HG03558 (cell line): ENCODE results near the gene SULT4A1.

Experiments
- ATAC-seq: cut with Tn5 transposase; IDR thresholded peaks from one replicate; pipeline ENCODE4 v1.9.1; 2021; ENCODE audit warnings: moderate number of reproducible peaks; ENCODE audit not compliant: unreplicated experiment; ENCODE audit errors: extremely low read depth

The SULT4A1 gene

GRCh38 chr22:43831561-43832392, 30.5 kb downstream of the SULT4A1 start:
- ATAC-seq, result no peak

DNA sequence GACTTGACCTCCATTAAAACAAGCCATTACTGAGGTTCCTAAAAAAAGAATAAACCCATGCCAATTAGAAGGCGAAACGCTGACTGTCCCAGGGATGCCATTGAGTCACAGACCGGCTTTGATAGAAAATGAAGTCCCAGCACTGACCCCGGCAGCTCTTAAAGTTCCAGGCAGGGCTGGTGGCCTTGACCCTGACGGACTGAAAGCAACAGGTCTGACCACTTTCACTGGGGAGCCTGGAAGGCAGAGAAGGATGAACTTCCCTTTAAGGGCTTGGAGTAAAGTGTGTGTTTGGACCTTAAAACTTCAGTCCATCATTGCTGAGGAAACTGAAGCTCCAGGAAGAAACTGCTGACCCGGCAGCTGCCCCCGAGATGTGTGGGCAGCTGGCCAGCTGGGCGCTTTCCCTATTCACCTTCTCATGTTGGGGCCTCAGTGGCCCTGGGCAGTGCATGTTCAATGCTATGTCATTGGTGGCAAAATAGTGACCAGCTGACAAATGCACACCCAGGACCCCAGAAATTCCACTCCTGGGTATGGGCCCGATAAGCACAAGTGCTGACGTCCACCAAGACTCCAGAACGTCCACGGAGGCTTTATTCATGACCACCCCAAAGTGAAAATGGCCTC, 31.3 kb downstream of the SULT4A1 start:
- ATAC-seq, result no peak

DNA sequence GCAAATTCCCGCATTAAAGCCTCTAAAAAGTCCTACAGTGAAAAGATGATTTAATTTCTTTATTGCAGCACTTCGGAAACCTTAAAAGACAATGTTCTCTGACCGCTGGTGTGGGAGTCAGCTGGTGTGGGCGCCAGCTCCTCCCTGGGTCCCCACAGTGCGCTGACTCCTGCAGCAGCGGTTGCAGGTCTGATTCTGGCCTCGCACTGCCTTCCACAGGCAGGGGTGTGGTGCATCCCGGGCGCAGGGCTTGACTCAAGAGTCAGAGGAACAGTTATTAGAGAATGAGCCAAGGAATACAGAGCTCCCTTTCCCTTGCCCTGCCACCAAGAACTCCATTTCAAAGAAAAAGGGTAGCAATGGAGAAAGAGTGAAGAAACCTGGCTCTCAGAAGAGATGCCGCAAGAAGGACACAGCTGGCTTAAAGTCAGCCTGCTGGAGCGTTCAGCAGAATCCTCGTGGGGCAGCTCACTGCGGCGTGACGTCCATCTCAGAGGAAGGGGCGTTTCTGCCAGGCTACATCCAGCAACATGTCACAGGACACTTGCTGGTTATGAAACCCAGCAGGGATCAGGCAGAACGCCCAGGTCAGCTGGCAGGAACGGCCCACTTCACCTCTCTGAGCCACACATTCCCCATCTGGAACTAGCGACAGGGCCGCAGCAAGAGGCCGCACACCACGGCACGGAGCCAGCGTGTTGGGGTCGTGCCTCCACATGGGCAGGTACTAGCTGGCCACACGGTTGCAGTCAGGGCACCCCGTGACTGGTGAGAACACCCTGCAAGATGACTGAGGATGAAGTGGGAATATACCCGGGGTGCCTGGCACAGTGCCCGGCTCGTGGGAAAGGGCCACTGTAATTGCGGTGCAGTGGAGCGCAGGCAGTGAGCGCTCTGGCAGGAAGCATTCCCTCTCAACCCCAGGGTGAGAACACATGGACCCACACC, 32.1 kb downstream of the SULT4A1 start:
- ATAC-seq, result no peak

GRCh38 chr22:43828998-43829782, 33.1 kb downstream of the SULT4A1 start:
- no peak for ATAC-seq

DNA sequence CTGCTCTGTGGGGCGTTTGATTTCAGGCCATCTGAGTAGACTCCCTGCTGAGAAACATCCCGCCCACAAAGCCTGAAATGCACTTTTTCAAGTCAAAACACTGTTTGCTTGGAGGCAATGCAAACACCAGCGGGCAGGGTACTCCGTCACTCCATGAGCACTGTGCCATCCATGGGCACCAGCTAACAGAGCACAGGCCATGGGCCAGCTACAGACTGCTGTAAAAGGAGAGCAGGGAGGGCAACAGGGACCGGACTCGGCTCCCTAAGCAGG, 33.7 kb downstream of the SULT4A1 start:
- no peak for ATAC-seq

DNA sequence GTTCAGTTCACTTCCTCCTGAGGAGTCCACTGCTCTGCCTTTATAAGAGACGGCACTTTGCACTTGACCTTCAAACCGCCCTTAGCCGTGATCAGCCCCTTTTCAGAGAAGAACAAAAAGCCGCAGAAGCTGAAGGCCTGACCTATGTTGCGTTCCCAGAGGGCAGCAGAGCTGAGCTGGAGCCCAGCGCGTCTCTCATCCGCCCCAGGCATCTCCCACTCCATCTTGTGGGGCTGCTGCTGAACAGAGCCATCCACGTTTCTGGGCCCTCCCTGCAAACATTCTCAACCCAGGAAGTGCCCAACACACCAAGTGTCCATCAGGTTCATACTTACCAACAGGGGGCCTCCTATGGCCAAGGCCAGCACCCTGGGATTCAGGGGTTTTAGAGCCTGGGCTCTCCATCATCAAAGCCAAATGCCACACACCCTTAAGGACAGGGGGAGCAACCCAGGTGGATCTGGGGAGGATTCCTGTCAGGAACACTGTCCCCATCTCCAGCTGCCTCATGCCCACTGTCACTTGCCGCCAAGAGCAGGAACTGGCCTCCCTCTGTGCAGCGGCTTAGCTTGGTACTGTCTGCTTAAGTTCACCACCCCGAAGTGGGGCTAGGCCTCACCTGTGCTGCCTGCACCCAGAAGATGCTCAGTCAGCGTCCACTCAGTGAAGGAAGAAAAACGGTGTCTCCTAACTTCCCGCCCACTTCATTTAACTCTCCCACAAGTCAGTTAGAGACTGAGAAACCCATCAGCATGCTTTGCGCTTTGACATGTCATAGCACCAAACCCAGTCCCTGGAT, 34.2 kb downstream of the SULT4A1 start:
- no peak for ATAC-seq

DNA sequence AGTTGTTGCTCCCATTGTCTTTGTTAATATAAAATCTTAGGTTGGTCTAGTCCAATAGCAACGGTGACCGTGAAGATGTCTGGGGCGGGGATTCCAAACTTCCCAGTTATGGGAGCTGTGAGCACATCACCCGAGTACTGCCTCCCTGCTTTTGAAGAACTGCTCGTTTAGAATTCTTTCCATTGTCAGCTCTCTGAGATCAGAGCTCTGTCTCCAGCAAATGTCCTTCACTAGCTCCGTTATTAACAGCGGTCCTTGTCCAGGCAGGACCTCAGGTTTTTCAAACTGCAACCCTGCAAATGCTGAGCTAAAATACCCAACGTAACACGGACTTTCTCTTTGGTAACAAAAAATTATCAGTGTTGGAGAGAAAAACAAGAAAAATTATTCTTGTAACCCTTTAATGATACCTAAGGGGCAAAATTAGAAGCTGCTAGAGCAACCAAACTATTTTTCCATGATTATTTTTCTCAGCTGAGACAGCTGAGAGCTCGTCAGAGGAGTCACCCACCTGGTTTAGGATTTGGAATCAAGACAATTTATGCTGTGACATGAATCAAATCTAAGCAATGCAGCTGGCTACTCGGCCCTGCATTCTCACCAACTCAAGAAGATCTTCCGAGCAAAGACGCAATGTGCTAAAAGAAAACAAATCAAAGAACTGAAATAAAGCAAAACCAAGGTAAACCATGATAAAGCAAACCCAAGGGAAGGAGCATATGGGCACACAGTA, 35.1 kb downstream of the SULT4A1 start:
- ATAC-seq, result no peak

DNA sequence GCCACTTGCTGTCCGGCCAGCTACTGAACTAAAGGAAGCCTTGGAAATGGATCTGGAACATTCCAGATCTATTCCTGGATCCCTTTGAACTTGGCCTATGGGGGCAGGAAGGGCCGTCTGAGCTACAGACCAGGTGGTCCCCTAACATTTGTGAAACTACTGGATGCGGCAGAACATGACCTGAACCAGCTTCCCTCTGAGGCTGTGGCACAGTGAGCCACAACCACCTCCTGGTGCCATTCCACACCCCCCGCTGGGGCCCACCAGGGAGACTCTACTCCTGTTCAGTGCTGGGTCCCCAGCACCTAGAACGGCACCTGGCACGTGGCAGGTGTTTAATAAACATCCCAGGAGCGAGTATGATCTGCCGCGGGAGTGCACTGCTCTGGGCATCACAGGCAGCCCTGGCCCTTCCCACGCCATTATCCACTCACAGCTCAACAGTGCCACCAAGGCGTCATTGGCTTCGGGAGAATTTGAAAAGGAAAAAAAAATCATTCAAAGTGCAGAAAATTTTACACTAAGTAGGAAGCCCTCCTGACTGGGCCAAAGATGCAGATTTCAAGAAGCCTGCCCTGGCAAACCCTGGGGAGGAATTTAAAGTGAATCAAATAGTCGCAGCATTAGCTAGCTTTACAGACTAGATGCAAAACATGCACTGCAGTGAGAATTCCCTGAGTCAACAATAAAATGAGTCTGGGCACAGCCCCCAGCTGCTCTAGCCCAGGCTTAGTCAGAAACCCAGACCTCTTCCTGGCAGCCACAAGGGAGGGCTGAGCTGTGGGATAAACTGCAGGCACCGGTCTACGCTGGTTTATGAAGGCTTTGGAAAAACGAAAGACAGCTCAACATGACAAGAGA, 35.9 kb downstream of the SULT4A1 start:
- no peak for ATAC-seq

DNA sequence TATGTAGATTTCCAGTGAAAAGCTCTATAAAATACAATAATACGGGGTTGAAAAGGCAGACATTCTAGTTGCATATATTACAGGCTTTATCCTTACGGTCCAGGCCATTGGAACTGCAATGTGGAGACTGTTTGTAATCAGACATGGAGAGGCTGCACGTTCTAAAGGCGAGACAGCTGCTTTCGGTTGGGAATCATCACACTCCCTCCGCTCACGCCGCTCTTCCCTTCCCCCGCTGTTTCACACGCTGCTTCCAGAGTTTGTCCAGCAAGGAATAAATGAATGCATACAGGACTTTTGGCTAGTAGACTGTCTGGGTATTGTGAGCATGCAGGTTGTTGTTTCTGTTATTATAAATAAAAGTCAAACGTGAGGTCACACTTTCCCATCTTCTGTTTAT, 36.7 kb downstream of the SULT4A1 start:
- no peak for ATAC-seq

- no peak for ATAC-seq
Observed at GRCh38 chr22:43824724-43825420, 37.4 kb downstream of the SULT4A1 start.

- ATAC-seq, result no peak
Observed at GRCh38 chr22:43823911-43824665, 38.2 kb downstream of the SULT4A1 start.

DNA sequence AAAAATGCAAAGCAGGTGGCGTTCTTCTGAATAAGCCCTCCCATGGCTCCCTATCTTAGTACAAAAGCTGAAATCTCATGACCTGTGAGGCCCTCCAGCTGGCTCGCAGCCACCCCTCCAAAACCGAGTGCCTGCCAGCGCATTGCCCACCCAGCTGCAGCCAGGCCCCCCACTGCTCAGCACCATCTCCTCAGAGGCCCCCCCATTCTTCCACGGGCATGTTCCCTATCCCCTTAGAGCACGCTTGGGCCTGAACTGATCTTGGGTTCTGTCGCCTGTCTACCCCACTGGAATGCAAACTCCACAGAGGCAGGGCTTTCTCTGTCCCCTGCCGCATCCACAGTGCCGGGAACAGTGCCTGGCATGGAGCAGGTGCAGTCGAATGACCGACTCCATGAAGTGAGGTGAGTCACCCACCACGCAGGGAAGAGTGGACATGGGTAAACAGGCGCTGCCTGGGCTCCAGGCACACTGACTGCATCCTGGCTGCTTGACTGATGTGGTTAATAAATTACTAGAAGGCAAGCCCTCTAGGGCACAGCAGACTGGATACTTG, 38.9 kb downstream of the SULT4A1 start:
- ATAC-seq, result no peak

GRCh38 chr22:43821606-43822425, 40.5 kb downstream of the SULT4A1 start:
- ATAC-seq, result no peak

GRCh38 chr22:43820651-43821305, 41.5 kb downstream of the SULT4A1 start:
- no peak for ATAC-seq
